Chondrocyte (in vitro differentiated cells): ENCODE data around the gene TIMD4. TPM values are rescaled to one million over a fixed set of nuclear protein-coding genes. Genes with fewer than 3 reads are reported as not detected.
"Not testable (repeated sequence)": the region's sequence is repeated elsewhere in the genome, so short reads cannot be mapped to it uniquely, and the experiment has no call there.

Source experiments
- DNase-seq: peaks from one replicate; pipeline ENCODE4 v3.0.0; 2021; ENCODE audit warnings: mixed read lengths, low spot score
- H3K27ac Mint-ChIP-seq: one replicate; pipeline ENCODE4 v1.8.0; 2021; ENCODE audit warnings: mild to moderate bottlenecking, moderate library complexity, mixed read lengths; ENCODE audit not compliant: unreplicated experiment
- H3K27me3 Mint-ChIP-seq: 2 replicates; pipeline ENCODE4 v1.8.0; 2021; ENCODE audit warnings: low read depth, mixed read lengths
- H3K36me3 Mint-ChIP-seq: 2 replicates; pipeline ENCODE4 v1.8.0; 2021; ENCODE audit warnings: low read depth, mixed read lengths
- H3K4me1 Mint-ChIP-seq: 2 replicates; pipeline ENCODE4 v1.8.0; 2021; ENCODE audit warnings: low read depth, mild to moderate bottlenecking, mixed read lengths
- H3K4me3 Mint-ChIP-seq: one replicate; pipeline ENCODE4 v1.8.0; 2021; ENCODE audit warnings: mild to moderate bottlenecking, moderate library complexity, mixed read lengths; ENCODE audit not compliant: unreplicated experiment
- H3K9me3 Mint-ChIP-seq: 2 replicates; pipeline ENCODE4 v1.8.0; 2021; ENCODE audit warnings: low read depth, mixed read lengths
- CTCF ChIP-seq: fragments of 200-600 bp; sonication (generic); IDR thresholded peaks from 2 replicates; pipeline ENCODE4 v1.5.0; 2021; ENCODE audit warnings: antibody characterized with exemption, mild to moderate bottlenecking, moderate library complexity
- total RNA-seq: library from RNA; stranded (reverse); gene quantifications from 3 replicates; pipeline ENCODE4 v1.2.1, GENCODE V29; 2021

TIMD4 gene
- total RNA-seq, 1 donor from 2014 or later: not detected

GRCh38 chr5:156951359-156951758, 11.7 kb downstream of the TIMD4 start:
- peaks cover 7% of the 10 kb centered on the region for H3K27me3 Mint-ChIP-seq
- H3K4me3 Mint-ChIP-seq: no peak overlapping the region
- H3K36me3 Mint-ChIP-seq: no peaks in the 10 kb centered on the region
- no peak for TF ChIP-seq CTCF
- H3K4me1 Mint-ChIP-seq: no peaks in the 10 kb centered on the region
- H3K27ac Mint-ChIP-seq: no peak overlapping the region
- peaks cover 3% of the 10 kb centered on the region for H3K9me3 Mint-ChIP-seq
- no peak for DNase-seq

- TF ChIP-seq CTCF: no peak
- DNase-seq: no peak
- H3K27me3 Mint-ChIP-seq: peaks cover 7% of the 10 kb centered on the region
- peaks cover 3% of the 10 kb centered on the region for H3K9me3 Mint-ChIP-seq
- no peak overlapping the region for H3K4me3 Mint-ChIP-seq
- H3K27ac Mint-ChIP-seq: no peak overlapping the region
- H3K36me3 Mint-ChIP-seq: no peaks in the 10 kb centered on the region
- no peaks in the 10 kb centered on the region for H3K4me1 Mint-ChIP-seq
Measured at GRCh38 chr5:156950716-156951115, 12.3 kb downstream of the TIMD4 start.

GRCh38 chr5:156949424-156949823, 13.6 kb downstream of the TIMD4 start:
- no peak overlapping the region for H3K27ac Mint-ChIP-seq
- peaks cover 3% of the 10 kb centered on the region for H3K9me3 Mint-ChIP-seq
- H3K27me3 Mint-ChIP-seq: peaks cover 7% of the 10 kb centered on the region
- H3K36me3 Mint-ChIP-seq: no peaks in the 10 kb centered on the region
- no peak overlapping the region for H3K4me3 Mint-ChIP-seq
- H3K4me1 Mint-ChIP-seq: no peaks in the 10 kb centered on the region
- TF ChIP-seq CTCF: no peak
- DNase-seq: no peak

- no peak overlapping the region for H3K27ac Mint-ChIP-seq
Measured at GRCh38 chr5:156947925-156948324, 15.1 kb downstream of the TIMD4 start.

GRCh38 chr5:156942064-156942463, 21.0 kb downstream of the TIMD4 start:
- no peak for TF ChIP-seq CTCF
- no peak for DNase-seq
- Mint-ChIP-seq H3K27me3 (peaks cover 3% of the 10 kb centered on the region), H3K4me3 (no peak overlapping the region), H3K4me1 (no peaks in the 10 kb centered on the region), H3K27ac (no peak overlapping the region), H3K9me3 (no peaks in the 10 kb centered on the region), H3K36me3 (no peaks in the 10 kb centered on the region)

More at GRCh38 chr5:156947925-156948324, 15.1 kb downstream of the TIMD4 start:
- no peak for TF ChIP-seq CTCF
- no peaks in the 10 kb centered on the region for H3K36me3 Mint-ChIP-seq
- no peaks in the 10 kb centered on the region for H3K4me1 Mint-ChIP-seq
- peaks cover 7% of the 10 kb centered on the region for H3K27me3 Mint-ChIP-seq
- H3K9me3 Mint-ChIP-seq: peaks cover 3% of the 10 kb centered on the region
- no peak for DNase-seq
- no peak overlapping the region for H3K4me3 Mint-ChIP-seq

- H3K27me3 Mint-ChIP-seq, H3K36me3 Mint-ChIP-seq, H3K4me1 Mint-ChIP-seq, H3K27ac Mint-ChIP-seq, H3K9me3 Mint-ChIP-seq, DNase-seq, H3K4me3 Mint-ChIP-seq: not testable (repeated sequence)
Measured at GRCh38 chr5:156940462-156940861, 22.6 kb downstream of the TIMD4 start.
